Fibroblast of skin of abdomen (primary cell): ENCODE data around the gene TGM5.

Experiments
- DNase-seq: peaks from one replicate; pipeline ENCODE4 v3.0.0-alpha.2; 2013

Gene TGM5

DNA sequence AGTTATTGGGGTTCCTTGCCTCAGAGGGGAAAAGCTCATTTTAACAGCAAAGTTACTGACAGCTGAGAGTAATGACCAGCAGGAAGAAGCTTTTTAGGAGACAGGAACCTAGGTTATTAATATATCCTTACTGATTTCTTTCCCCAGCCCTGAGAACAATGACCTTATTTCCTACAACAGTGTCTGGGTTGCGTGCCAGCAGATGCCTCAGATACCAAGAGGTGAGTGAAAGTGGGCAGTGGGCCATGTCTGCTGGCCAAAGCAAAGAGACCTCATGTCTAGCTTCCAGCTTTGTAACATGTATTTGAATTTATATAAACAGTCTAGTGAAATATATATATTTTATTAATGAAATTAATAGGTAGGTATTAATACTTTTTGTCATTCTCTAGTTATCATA is 76.5 kb downstream of the TGM5 start:
- DNase-seq = peak; percentile 18

DNA sequence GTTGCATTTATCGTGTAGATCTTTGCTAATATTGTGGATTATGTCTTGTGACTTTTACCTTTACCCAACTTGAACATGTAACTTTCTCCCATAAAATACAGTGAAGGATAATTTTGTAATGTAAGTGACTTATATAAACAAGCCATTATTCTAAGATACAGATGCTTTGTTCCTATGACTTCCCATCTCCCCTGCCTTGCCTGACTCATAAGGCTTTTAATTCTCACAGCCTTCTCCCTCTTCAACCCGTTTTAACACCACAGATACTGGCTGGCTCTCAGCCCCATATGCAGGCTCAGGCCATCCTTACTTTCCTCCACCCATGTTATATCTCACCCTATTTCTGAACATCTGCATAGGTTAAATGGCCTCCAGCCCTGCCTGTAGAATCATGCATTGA is 77.4 kb downstream of the TGM5 start:
- no peak for DNase-seq

DNA sequence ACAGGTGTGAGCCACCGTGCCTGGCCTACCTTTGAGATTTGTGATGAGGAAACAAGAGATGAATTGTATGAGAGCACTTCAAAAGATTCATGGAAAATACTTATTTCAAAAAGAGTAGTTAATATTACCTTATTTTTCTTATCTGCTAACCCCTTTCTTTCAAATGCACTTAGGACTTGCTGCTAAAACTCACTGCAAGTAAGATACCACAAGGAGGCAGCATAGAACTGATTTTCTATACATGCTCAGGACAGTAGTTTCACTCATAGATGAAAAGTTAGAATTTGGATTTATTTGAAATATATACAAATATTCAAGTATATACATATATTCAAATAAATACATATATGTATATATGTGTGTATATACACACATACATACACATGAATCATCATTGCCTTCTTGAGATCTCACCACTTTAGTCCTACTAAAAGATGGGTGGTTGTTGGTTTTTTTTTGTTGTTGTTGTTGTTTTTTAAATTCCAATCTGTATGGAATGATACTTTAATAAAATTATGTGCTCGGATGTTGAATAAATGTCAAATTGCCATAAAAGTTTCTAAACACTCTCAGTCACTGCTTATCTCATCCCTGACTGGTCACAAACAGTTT is 79.1 kb downstream of the TGM5 start:
- DNase-seq = peak; percentile 56

DNA sequence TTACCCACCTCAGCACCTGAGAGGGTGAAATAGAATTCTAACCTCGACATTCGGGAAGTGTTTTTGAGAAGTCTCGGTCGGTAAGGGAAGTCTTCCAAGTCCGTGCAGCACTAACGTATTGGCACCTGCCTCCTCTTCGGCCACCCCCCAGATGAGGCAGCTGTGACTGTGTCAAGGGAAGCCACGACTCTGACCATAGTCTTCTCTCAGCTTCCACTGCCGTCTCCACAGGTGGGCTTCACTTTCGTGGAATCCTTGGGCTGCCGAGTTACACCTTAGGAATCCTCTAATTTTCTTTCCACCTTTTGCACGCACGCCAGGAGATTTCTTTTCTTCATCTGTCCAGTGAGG is 80.8 kb downstream of the TGM5 start:
- DNase-seq = no peak

DNA sequence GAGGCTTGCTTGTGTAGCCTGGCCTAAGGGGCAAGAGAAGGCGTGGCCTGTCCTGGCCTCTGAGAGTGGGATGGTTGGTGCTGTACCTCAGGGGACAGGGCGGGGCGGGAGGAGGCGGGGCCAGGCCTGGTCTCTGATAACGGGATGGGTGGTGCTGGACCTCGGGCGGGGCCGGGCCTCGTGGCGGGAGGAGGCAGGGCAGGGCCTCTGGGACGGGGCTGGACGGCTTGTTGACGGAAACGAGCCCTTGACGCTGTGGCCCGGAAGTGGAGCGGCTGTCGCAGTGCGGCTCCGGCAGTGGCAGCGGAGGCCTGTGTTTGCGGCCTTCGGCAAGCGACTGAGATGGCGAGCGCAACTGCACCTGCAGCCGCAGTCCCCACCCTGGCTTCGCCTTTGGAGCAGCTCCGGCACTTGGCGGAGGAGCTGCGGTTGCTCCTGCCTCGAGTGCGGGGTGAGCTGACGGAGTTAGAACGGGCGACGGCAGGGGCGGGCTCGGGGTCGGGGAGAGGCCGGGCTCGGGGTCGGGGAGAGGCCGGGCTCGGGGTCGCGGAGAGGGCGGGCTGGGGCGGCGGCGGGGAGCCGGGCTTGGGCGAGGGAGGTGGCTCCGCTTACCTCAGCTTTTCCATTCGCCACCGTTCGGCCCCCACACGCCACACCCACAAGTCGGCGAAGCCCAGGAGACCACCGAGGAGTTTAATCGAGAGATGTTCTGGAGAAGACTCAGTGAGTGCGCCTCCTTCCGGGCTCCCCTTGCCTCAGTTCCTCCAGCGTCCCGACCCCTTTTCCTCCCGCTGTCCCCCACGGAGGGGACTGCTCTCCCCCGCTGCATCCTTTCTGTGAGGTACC is 81.3 kb downstream of the TGM5 start, which contains the start of gene CCNDBP1:
Gene CCNDBP1 (plus strand): TSS at position 247 of the 846 bp plus-strand sequence. CDS start 96 bp downstream, at position 343.
- peak; percentile 61 for DNase-seq

DNA sequence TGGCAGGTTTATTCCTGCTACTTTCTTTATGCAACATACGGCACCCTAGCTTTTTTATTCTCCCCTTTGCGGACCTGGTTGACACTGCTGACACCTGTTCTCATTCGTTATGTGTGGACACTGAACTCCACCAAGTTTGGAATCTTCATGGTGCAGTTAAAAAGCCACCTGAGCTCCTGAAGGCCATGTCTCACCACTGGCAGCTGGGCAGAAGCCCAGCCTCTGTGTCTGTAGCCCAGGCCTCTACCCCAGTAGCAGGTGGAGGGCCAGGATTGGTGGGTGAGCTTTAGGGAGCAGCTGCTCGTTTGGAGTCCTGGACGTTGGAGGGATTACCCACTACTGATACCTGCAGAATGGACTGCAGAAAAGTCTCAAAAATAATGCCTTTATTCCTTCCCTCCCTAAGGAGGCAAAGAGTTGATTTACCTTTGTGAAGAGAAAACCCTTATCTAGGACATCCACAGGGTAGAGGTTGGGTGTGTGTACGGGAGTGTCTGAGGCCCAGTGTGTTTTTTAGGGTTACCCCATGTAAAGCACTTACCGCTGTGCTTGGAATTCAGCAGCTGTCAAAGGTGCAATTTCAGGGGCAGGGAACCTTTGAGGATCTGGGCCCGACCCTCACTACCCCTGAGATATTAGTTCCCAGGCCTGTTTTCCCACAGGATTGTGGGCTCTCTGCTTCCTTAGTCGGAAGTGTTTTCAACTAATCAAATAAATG is 82.2 kb downstream of the TGM5 start:
- no peak for DNase-seq

DNA sequence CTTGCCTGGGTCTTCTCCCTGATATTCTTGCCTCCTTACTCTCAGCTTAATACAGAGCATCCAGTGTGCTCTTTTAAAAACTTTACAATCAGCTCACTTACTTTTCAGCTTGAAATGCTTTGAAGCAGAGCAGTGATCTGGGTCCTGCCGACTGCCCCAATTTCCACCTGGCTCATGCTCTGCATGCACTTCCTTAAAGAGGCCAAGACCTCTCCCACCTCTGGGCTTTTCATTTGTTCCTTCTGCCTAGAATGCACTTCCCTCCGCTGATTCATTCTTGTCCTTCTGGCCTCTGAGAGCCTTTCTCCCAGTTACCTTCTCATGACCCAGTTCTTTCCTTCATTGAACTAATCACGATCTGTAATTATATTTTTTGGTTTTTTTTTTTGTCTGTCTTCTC is 83.5 kb downstream of the TGM5 start:
- no peak for DNase-seq
